HepG2 (cell line): ENCODE results near the gene MAP3K9. TPM values are rescaled to one million over a fixed set of nuclear protein-coding genes. Genes with fewer than 3 reads are reported as not detected.

Experiments
- ATAC-seq: fragments of 200-7000 bp; cut with Tn5 transposase; 3 replicates; pipeline ENCODE4 v1.9.1; 2020; ENCODE audit warnings: mild to moderate bottlenecking, moderate library complexity
- BruUV-seq: library from RNA; stranded (reverse); fragments of 400-500 nt; replicated peaks from 2 replicates; lab custom pipeline; 2021; lab: Mats Ljungman, UMichigan
- CTCF ChIA-PET: fragments of 300-600 bp; formaldehyde crosslinking; extraction: SDS; loops from one replicate; lab custom pipeline; 2021; ENCODE audit warnings: low total read pairs, inconsistent platforms, low intra/inter-chr PET ratio; lab: Yijun Ruan, JAX
- POLR2A ChIA-PET: fragments of 350-600 bp; sonication (Branson Sonifier 250); formaldehyde crosslinking; loops from one replicate; lab custom pipeline; 2020; ENCODE audit warnings: antibody characterized with exemption, inconsistent platforms; lab: Yijun Ruan, JAX
- DNase-seq: peaks from one replicate; pipeline ENCODE4 v3.0.0-alpha.2; 2015; ENCODE audit warnings: low spot score
- FAIRE-seq: peaks from 3 replicates; lab custom pipeline; 2011; peaks lifted over from hg19 to GRCh38; lab: Jason Lieb, UNC
- H2AFZ ChIP-seq: one replicate; pipeline ENCODE4 v1.6.1; 2011; ENCODE audit warnings: low read length, inconsistent platforms
- H3K27ac ChIP-seq: fragments of 300-600 bp; 3 replicates; pipeline ENCODE4 v1.8.0; 2011; ENCODE audit warnings: mixed run types, mild to moderate bottlenecking, mixed read lengths, low read length, inconsistent platforms; ENCODE audit not compliant: insufficient read depth; ENCODE audit errors: extremely low read length
- H3K27me3 ChIP-seq, 2 experiments: fragments of 200-600 bp in 1 of 2; 2 replicates in 1 of 2; 3 replicates in 1 of 2; pipeline versions ENCODE4 v1.6.0 to v1.8.0; 2011; ENCODE audit warnings: low read length in 2 of 2, mild to moderate bottlenecking in 2 of 2, moderate library complexity in 2 of 2, inconsistent platforms in 1 of 2; ENCODE audit not compliant: insufficient read depth in 2 of 2, control insufficient read depth in 1 of 2
- H3K36me3 ChIP-seq, 2 experiments: fragments of 200-600 bp in 1 of 2; replicated peaks in 1 of 2; 2 replicates in 1 of 2; 3 replicates in 1 of 2; pipeline versions ENCODE4 v1.5.1 to v1.8.0; 2011; ENCODE audit warnings: low read length in 2 of 2, inconsistent platforms in 1 of 2; ENCODE audit not compliant: insufficient read depth in 2 of 2, control insufficient read depth in 1 of 2
- H3K4me1 ChIP-seq: 2 replicates; pipeline ENCODE4 v1.5.1; 2012; ENCODE audit warnings: low read length, inconsistent platforms; ENCODE audit not compliant: insufficient read depth
- H3K4me2 ChIP-seq: 2 replicates; pipeline ENCODE4 v1.6.0; 2011; ENCODE audit warnings: low read depth, low read length, inconsistent platforms
- H3K4me3 ChIP-seq, 3 experiments: fragments of 200-600 bp in 1 of 3; sonication (generic), shearing (Covaris generic) in 1 of 3; replicated peaks in 1 of 3; 2 replicates each; pipeline ENCODE4 v1.5.1; 2011 to 2016; ENCODE audit warnings: low read length in 3 of 3, inconsistent platforms in 2 of 3, low read depth in 2 of 3, mild to moderate bottlenecking in 2 of 3, control low read depth in 1 of 3, mixed read lengths in 1 of 3; ENCODE audit not compliant: insufficient read depth in 1 of 3
- H3K79me2 ChIP-seq: one replicate; pipeline ENCODE4 v1.6.1; 2011; ENCODE audit warnings: low read length, inconsistent platforms; ENCODE audit not compliant: insufficient read depth
- H3K9ac ChIP-seq: 2 replicates; pipeline ENCODE4 v1.6.0; 2011; ENCODE audit warnings: mild to moderate bottlenecking, low read depth, low read length, inconsistent platforms; ENCODE audit not compliant: insufficient read depth
- H3K9me3 ChIP-seq: 2 replicates; pipeline ENCODE4 v1.5.1; 2012; ENCODE audit warnings: mild to moderate bottlenecking, low read length
- H4K20me1 ChIP-seq: 2 replicates; pipeline ENCODE4 v1.6.0; 2011; ENCODE audit warnings: inconsistent platforms, mild to moderate bottlenecking, low read length, moderate library complexity; ENCODE audit not compliant: insufficient read depth
- GPBP1L1 ChIP-seq: sonication (generic); formaldehyde crosslinking; IDR thresholded peaks from 2 replicates; pipeline ENCODE4 v1.5.0; 2020; ENCODE audit warnings: mild to moderate bottlenecking, missing genetic modification reagents
- HNRNPK ChIP-seq: fragments of 200-400 bp; formaldehyde crosslinking; IDR thresholded peaks from 2 replicates; pipeline ENCODE4 v1.6.1; 2018; ENCODE audit warnings: low read length, low read depth, moderate library complexity, mild to moderate bottlenecking; ENCODE audit not compliant: poor library complexity, severe bottlenecking
- MXD4 ChIP-seq: IDR thresholded peaks from 2 replicates; pipeline ENCODE4 v1.6.1; 2016; ENCODE audit warnings: mild to moderate bottlenecking, missing biosample characterization, missing genetic modification reagents
- PCBP2 ChIP-seq: fragments of 200-400 bp; formaldehyde crosslinking; optimal IDR thresholded peaks from 2 replicates; pipeline ENCODE3; 2018; ENCODE audit warnings: low read length, low read depth; ENCODE audit not compliant: poor library complexity, severe bottlenecking
- PLRG1 ChIP-seq: fragments of 450-650 bp; conservative IDR thresholded peaks from 2 replicates; pipeline ENCODE4 v1.6.1; 2016
- TERF1 ChIP-seq: sonication (generic); formaldehyde crosslinking; IDR thresholded peaks from 2 replicates; pipeline ENCODE4 v1.8.0; 2022; ENCODE audit warnings: mild to moderate bottlenecking, missing genetic modification reagents, moderate library complexity
- ZNF34 ChIP-seq: sonication (generic); formaldehyde crosslinking; IDR thresholded peaks from 2 replicates; pipeline ENCODE4 v1.4.0; 2020; ENCODE audit warnings: mild to moderate bottlenecking, missing genetic modification reagents, borderline replicate concordance
- ZNF441 ChIP-seq: sonication (generic); formaldehyde crosslinking; IDR thresholded peaks from 2 replicates; pipeline ENCODE4 v1.7.0; 2021; ENCODE audit warnings: missing genetic modification reagents, borderline replicate concordance
- ZNF800 ChIP-seq: sonication (generic); formaldehyde crosslinking; IDR thresholded peaks from 2 replicates; pipeline ENCODE4 v1.4.0; 2020; ENCODE audit warnings: missing genetic modification reagents
- WGBS: methylation state at CpG from one replicate; pipeline ENCODE4 v1.1.6; 2017; ENCODE audit warnings: low lambda C conversion rate; 5-methylcytosine and 5-hydroxymethylcytosine counted together
- in situ Hi-C: cut with HindIII; loops from 2 replicates; pipeline ENCODE4 v1.10.0; 2017; ENCODE audit warnings: low pct_unique_long_range_greater_than_20kb; ENCODE audit not compliant: extremely low pct_ligation_motif_present
- intact Hi-C: fragments of 100-400 bp; cut with micrococcal nuclease; formaldehyde crosslinking; loops from one replicate; pipeline ENCODE4 v1.10.0; 2022; ENCODE audit not compliant: unreplicated experiment
- polyA plus RNA-seq, 8 experiments: library from polyadenylated mRNA; depleted of rRNA in 3 of 8; stranded (reverse) in 7 of 8; unstranded in 1 of 8; fragments of >200 nt; fragmentation: Illumina TruSeq in 4 of 8; extraction: Trizol in 4 of 8; gene quantifications; 2 replicates each; pipeline versions ENCODE4 v1.2.1 to v1.2.3, GENCODE V29; 2011 to 2016; ENCODE audit warnings: low read depth in 4 of 8, missing spikeins in 1 of 8, mixed read lengths in 1 of 8; ENCODE audit not compliant: insufficient read depth in 1 of 8
- total RNA-seq, 5 experiments: library from RNA; depleted of rRNA; stranded (reverse); fragments of >200 nt; fragmentation: Illumina TruSeq; extraction: Trizol; gene quantifications; 2 replicates each; pipeline ENCODE4 v1.2.3, GENCODE V29; 2016; ENCODE audit warnings: low read depth in 1 of 5

The MAP3K9 gene
- total and polyA plus RNA-seq, 2 of the 13 experiments (the other 11 are each of a cell fraction or from before 2014, with no cell fraction given), result 4.3 to 4.5 TPM

- Histone ChIP-seq H3K36me3 (no peaks in the 10 kb centered on the region), H2AFZ (peak overlapping the region; percentile 54), H3K9me3 (no peaks in the 10 kb centered on the region), H4K20me1 (no peaks in the 10 kb centered on the region), H3K4me1 (peaks cover 19% of the 10 kb centered on the region), H3K9ac (no peak overlapping the region), H3K4me3 (peak overlapping the region; percentile 58 to 83 (median 67); a peak in 5 of 6 replicates), H3K27ac (no peak overlapping the region), H3K4me2 (peak overlapping the region; percentile 76), H3K79me2 (no peaks in the 10 kb centered on the region), H3K27me3 (peaks cover 0 to 38% of the 10 kb centered on the region in 2 experiments; a peak in 3 of 5 replicates)
- 6% methylated on average over 24 of the region's 26 CpGs for WGBS
- intact Hi-C loops, result no loop called here
- no TSS peak for BruUV-seq
- DNase-seq (no peak), ATAC-seq (peak; percentile 64), FAIRE-seq (no peak)
- in situ Hi-C loops, result loop anchor here (5.0 to 10.0 kb wide), 2 partner anchors 132 to 200 kb away; no protein-coding TSS in a partner anchor
- ChIA-PET CTCF (no interaction called here), POLR2A (interaction anchor here (1.9 kb wide), 1 partner anchor 14 kb away, joined by 4 read pairs; no protein-coding TSS in a partner anchor)
- TF ChIP-seq HNRNPK (peak; percentile 35), ZNF441 (CRISPR knock-in tag) (no peak), TERF1 (CRISPR knock-in tag) (no peak), GPBP1L1 (CRISPR knock-in tag) (no peak), ZNF34 (CRISPR knock-in tag) (no peak), MXD4 (no peak), PLRG1 (no peak), ZNF800 (CRISPR knock-in tag) (0 out of 2 replicates have a peak, but pooled peaks have one; percentile 23), PCBP2 (peak; percentile 46)
These were observed 13.3 kb upstream of the MAP3K9 start for GRCh38 chr14:70822530-70823185.
